SW 1271 (cell line): Measurements from ENCODE around the gene NIPAL1.

ENCODE experiments used
- DNase-seq, 2 experiments: peaks; one replicate each; lab custom pipeline; 2025; lab: John Stamatoyannopoulos, UW

NIPAL1 gene

GRCh38 chr4:48027653-48028052, 11.1 kb downstream of the NIPAL1 start:
- DNase-seq, result no peak

GRCh38 chr4:48028696-48029095, 12.1 kb downstream of the NIPAL1 start:
- no peak for DNase-seq

GRCh38 chr4:48030470-48030869, 13.9 kb downstream of the NIPAL1 start:
- no peak for DNase-seq

DNA sequence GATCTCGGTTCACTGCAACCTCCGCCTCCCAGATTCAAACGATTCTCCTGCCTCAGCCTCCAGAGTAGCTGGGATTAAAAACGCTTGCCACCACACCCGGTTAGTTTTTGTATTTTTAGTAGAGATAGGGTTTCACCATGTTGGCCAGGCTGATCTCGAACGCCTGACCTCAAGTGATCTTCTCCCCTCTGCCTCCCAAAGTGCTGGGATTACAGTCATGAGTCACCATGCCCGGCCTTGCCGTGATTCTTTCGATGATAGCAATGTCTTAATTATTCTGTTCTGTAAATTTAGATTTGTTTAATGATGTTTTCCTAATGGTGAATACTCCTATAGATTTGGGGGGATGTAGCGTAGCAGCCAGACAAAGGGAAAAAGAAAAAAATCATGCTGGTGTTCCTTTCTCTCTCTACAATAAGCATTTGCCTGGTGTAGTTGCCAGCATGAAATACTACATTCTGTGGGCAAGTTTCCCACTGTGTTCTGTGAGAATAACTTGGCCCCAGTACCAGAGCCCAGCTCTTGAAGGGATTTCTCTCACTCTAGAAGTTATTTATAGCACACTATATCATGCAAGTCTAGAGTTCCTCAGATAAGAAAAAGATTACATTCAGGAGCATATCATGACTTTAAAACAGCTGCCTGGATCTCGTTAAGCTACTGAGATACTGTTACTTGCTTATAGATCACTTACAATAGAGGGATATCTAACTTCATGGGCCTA, 15.4 kb downstream of the NIPAL1 start:
- no peak for DNase-seq

DNA sequence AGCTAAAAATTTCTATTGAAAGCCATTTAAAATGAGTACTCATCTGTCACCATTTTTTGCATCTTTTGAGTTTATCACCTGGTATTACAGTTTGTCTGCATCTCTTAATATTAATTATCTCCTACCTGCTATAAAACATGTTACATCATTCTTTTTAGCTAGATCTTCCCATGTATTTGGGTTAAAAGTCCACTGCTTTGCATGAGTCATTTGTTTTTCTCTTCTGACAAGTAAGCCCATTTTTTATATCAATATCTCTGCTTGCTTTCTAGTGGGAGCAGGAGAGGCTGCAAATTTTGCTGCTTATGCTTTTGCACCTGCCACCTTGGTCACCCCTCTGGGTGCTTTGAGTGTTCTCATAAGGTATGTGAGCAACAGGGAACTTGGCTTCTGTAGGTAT, 16.1 kb downstream of the NIPAL1 start:
- DNase-seq, result no peak

DNA sequence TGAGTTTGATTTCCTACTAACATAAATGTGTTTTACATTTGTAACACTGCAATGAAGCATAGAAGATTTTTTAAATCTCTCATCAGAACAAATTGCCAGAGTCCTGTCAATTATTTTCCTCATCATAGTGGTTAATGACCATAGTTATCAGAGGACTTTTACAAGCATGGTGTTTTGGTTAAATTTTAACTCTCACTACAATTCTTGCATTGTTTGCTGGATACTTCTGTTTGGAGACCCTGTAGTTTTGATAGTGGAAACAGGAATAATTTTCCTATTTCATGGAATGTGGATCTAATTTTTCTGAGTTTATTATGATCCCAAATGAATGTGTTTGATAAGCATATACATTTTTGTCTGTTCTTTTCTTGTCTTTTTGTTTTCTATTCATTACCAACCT, 16.8 kb downstream of the NIPAL1 start:
- DNase-seq, result no peak

- peak in 1 of 2 experiments; percentile 29 for DNase-seq
Observed at GRCh38 chr4:48033825-48034413, 17.3 kb downstream of the NIPAL1 start.

DNA sequence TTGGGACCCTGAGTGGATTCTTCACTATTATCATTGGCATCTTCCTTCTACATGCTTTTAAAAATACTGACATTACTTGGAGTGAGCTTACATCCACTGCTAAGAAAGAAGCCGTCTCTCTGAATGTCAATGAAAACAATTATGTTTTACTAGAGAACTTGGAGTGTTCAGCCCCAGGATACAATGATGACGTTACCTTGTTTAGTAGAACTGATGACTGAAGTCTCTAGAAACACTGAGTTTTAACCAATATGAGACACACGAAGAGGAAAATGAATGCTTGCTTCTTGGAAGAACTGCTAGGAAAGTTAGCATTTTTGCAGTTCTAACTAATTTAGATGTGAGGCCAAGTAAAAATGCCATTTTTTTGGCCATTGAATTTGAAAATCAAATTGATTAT, 19.4 kb downstream of the NIPAL1 start:
- no peak for DNase-seq

- DNase-seq, result no peak
Observed at GRCh38 chr4:48037117-48037462, 20.5 kb downstream of the NIPAL1 start.

- DNase-seq, result no peak
Observed at GRCh38 chr4:48038666-48039065, 22.1 kb downstream of the NIPAL1 start.

- DNase-seq, result no peak
Observed at GRCh38 chr4:48039561-48039960, 23.0 kb downstream of the NIPAL1 start.

DNA sequence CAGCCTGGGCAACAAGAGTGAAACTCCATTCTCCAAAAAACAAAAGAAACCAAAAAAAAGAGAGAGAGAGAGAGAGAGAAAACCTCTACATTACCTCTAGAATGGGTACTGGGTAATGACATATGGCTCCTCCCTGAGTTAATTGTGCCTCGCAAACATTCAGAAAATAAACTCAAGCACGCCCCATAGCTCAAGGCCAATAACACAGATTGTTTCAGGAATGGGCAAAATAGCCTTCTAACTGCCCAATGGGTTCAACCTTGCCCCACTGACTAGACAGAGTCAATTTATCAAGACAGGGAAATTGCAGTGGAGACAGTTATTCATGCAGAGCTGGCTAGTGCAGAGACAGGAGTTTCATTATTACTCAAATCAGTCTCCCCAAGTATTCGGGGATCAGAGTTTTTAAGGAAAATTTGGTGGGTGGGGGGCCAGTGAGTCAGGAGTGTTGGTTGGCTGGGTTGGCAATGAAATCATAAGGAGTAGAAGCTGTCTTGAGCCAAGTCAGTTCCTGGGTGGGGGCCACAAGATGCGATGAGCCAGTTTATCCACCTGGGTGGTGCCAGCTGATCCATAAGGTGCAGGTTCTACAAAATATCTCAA, 25.1 kb downstream of the NIPAL1 start:
- DNase-seq, result no peak

- no peak for DNase-seq
Observed at GRCh38 chr4:48042979-48043461, 26.4 kb downstream of the NIPAL1 start.

DNA sequence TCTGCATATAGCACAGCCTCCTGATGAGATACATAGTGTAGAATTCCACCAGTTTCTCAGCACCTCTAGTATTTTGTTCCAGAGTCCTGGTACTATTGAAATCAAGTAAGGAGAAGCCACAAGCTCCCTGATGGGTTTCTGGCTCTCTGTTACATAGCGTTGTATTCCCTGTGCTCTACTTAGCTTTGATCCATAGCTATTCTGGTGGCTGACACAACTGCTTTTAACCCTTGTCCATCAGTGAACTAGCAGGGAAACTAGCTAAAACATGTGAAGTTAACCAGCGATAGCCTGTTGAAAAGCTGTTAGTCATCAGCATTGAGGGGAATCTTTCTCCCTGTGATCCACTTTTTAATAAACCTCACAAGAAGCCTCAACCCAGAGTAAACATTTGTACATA, 26.9 kb downstream of the NIPAL1 start:
- no peak for DNase-seq

DNA sequence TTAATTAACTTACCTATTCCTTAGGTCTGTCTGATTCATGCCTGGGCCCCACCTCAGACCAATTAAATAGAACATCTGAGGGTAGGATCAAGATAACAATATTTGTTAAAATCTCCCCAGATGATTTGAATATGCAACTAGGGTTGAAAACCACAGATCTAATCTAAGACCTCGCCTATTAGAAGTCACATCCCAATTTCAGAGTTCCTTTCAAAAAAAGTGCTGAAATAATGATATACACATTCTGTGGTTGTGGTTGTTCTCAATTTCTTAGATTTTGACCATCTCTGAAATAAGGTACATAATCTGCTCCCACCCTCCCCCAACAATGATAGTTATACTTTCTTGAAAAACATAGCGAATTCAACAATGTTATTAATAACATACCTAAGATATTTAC, 27.7 kb downstream of the NIPAL1 start:
- no peak for DNase-seq

GRCh38 chr4:48046059-48046458, 29.5 kb downstream of the NIPAL1 start:
- DNase-seq, result no peak

DNA sequence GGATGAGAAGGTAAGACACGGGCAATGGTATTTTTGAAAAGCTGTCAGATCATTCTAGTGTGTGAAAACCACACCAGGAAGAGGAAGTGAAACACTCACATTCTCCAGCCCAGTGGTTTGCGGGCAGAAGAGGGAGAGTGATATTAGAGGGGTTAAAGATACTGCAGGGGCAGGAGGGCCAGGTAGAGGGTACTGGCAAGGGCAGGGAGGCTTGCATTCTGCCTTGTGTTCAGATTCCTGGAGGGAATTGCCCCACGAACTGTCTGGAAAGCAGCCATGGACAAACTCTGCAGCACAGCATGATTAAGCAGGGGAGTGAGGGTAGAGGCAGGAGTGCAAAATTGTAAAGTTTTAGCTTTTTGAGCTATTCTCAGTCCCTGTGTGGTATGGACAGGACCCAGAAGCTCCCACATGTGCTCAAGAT, 30.9 kb downstream of the NIPAL1 start:
- no peak for DNase-seq

DNA sequence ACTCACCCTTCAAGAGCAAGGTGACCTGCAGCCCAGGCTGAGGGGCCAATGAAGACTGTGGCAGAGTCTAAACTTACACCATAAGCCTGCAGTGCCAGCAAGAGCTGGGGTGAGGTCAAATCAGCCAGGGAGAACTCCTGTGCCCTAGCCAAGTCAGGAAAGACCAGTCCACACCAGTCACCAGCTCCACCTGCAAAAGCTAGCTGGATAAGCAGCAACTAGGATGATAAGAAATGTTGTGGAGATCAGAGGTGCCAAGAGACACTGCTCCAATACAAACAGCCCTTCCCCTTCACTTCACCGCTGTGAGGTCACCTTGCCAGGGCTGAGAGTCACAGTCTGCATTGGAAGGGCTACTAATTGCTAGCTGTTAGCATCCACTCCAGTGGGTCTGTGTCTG, 31.3 kb downstream of the NIPAL1 start:
- DNase-seq, result no peak

DNA sequence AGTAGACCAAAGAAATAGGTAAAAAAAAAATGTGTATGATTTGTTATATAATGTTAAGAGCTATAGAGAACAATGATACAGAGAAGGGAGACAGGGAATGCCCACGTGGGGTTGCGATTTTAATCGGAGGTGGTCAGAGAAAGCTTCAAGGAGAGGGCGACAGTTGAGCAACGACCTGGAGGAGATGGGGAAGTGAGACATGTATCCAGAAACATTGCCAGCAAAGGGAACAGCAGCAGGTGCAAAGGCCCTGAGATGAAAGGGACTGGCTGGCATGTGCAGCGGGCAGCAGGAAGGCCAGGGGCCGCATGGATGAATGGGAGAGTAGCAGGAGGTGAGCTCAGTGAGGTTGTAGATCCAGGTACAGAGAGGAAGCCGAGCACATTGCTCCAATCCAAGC, 32.9 kb downstream of the NIPAL1 start:
- no peak for DNase-seq

GRCh38 chr4:48051078-48051477, 34.5 kb downstream of the NIPAL1 start:
- DNase-seq, result no peak

- DNase-seq, result no peak
Observed at GRCh38 chr4:48058617-48059530, 42.3 kb downstream of the NIPAL1 start.

- DNase-seq, result no peak
Observed at GRCh38 chr4:48064349-48064748, 47.8 kb downstream of the NIPAL1 start.
